ENCODE data around the gene DRD5. TPM values are rescaled to one million over a fixed set of nuclear protein-coding genes. Genes with fewer than 3 reads are reported as not detected.

Gene DRD5
- total RNA-seq, 1 donor from 2014 or later, result not detected

- intact Hi-C loops (cut with DNase I), result loop anchor here (1.0 to 5.0 kb wide), 3 partner anchors 255 to 639 kb away; no protein-coding TSS in a partner anchor
- Histone ChIP-seq H3K9me3 (no peaks in the 10 kb centered on the region), H3K27ac (no peak overlapping the region), H3K36me3 (no peaks in the 10 kb centered on the region), H3K4me1 (no peaks in the 10 kb centered on the region), H3K4me3 (no peak overlapping the region), H3K27me3 (no peaks in the 10 kb centered on the region)
- peak in 1 of 2 donors; percentile 77 for DNase-seq (ENCODE audit: low spot score in 2 of 2)
- peak; percentile 37 to 68 (median 53) for TF ChIP-seq CTCF (IDR thresholded peaks at IDR 0.05)
Observed at GRCh38 chr4:9762823-9763475, 18.5 kb upstream of the DRD5 start.

GRCh38 chr4:9764155-9764696 is 17.2 kb upstream of the DRD5 start:
- no peak overlapping the region for H3K4me3 ChIP-seq
- DNase-seq (ENCODE audit: low spot score in 2 of 2), result no peak
- TF ChIP-seq CTCF (IDR thresholded peaks at IDR 0.05), result no peak
- intact Hi-C loops (cut with DNase I), result loop anchor here (5.0 kb wide), 1 partner anchor 638 kb away; no protein-coding TSS in a partner anchor
- H3K9me3 ChIP-seq, result no peaks in the 10 kb centered on the region
- H3K36me3 ChIP-seq, result no peaks in the 10 kb centered on the region
- no peaks in the 10 kb centered on the region for H3K27me3 ChIP-seq
- H3K27ac ChIP-seq, result no peak overlapping the region
- no peaks in the 10 kb centered on the region for H3K4me1 ChIP-seq

GRCh38 chr4:9765091-9765490 is 16.3 kb upstream of the DRD5 start:
- Histone ChIP-seq H3K36me3 (no peaks in the 10 kb centered on the region), H3K27me3 (no peaks in the 10 kb centered on the region), H3K9me3 (no peaks in the 10 kb centered on the region), H3K4me3 (no peak overlapping the region), H3K4me1 (no peaks in the 10 kb centered on the region), H3K27ac (no peak overlapping the region)
- DNase-seq (ENCODE audit: low spot score in 2 of 2), result no peak
- intact Hi-C loops (cut with DNase I), result no loop called here
- TF ChIP-seq CTCF (IDR thresholded peaks at IDR 0.05), result peak in 2 of 3 experiments; percentile 0 to 14

- TF ChIP-seq CTCF (IDR thresholded peaks at IDR 0.05), result no peak
- no peaks in the 10 kb centered on the region for H3K9me3 ChIP-seq
- intact Hi-C loops (cut with DNase I), result no loop called here
- DNase-seq (ENCODE audit: low spot score in 2 of 2), result no peak
- no peak overlapping the region for H3K4me3 ChIP-seq
- H3K27me3 ChIP-seq, result no peaks in the 10 kb centered on the region
- no peaks in the 10 kb centered on the region for H3K4me1 ChIP-seq
- H3K27ac ChIP-seq, result no peak overlapping the region
- H3K36me3 ChIP-seq, result no peaks in the 10 kb centered on the region
Observed at GRCh38 chr4:9769321-9769720, 12.1 kb upstream of the DRD5 start.

GRCh38 chr4:9771034-9771433 is 10.4 kb upstream of the DRD5 start:
- Histone ChIP-seq H3K9me3 (no peaks in the 10 kb centered on the region), H3K27me3 (no peaks in the 10 kb centered on the region), H3K4me1 (no peaks in the 10 kb centered on the region), H3K36me3 (no peaks in the 10 kb centered on the region), H3K27ac (no peak overlapping the region), H3K4me3 (no peak overlapping the region)
- no peak for DNase-seq (ENCODE audit: low spot score in 2 of 2)
- TF ChIP-seq CTCF (IDR thresholded peaks at IDR 0.05), result no peak
- intact Hi-C loops (cut with DNase I), result no loop called here

Measured in ascending aorta (tissue), 2 donors.